Heart right ventricle (tissue), 16 donors: Measurements from ENCODE around the gene BNC2. TPM values are rescaled to one million over a fixed set of nuclear protein-coding genes. Genes with fewer than 3 reads are reported as not detected.

Experiments used
- ATAC-seq, 8 donors: fragments of 200-7000 bp; cut with Tn5 transposase; one replicate each; pipeline ENCODE4 v1.9.1; 2020; ENCODE audit warnings: mild to moderate bottlenecking in 8 of 8, moderate library complexity in 8 of 8, moderate number of reproducible peaks in 1 of 8
- DNase-seq, 2 donors: peaks; one replicate each; pipeline ENCODE4 v3.0.0-alpha.2; 2020
- H3K27ac ChIP-seq, 10 donors: fragments of 200-600 bp; sonication (generic) in 2 of 10; one replicate each; pipeline versions ENCODE4 v1.5.0 to v1.8.0; 2020 to 2022; ENCODE audit warnings: mild to moderate bottlenecking in 3 of 10
- H3K27me3 ChIP-seq, 7 donors: fragments of 200-600 bp; one replicate each; pipeline ENCODE4 v1.8.0; 2021 to 2022; ENCODE audit warnings: mild to moderate bottlenecking in 2 of 7
- H3K36me3 ChIP-seq, 9 donors: fragments of 200-600 bp; sonication (generic) in 1 of 9; one replicate each; pipeline versions ENCODE4 v1.5.0 to v1.8.0; 2020 to 2022; ENCODE audit warnings: mild to moderate bottlenecking in 2 of 9
- H3K4me1 ChIP-seq, 9 donors: fragments of 200-600 bp; sonication (generic) in 1 of 9; one replicate each; pipeline versions ENCODE4 v1.5.0 to v1.8.0; 2020 to 2022; ENCODE audit warnings: mild to moderate bottlenecking in 4 of 9
- H3K4me3 ChIP-seq, 10 donors: fragments of 200-600 bp; sonication (generic) in 2 of 10; one replicate each; pipeline versions ENCODE4 v1.5.0 to v1.8.0; 2020 to 2022; ENCODE audit warnings: mild to moderate bottlenecking in 7 of 10, moderate library complexity in 2 of 10
- H3K9me3 ChIP-seq, 11 donors: fragments of 200-600 bp in 10 of 11; sonication (generic) in 2 of 11; one replicate each; pipeline versions ENCODE4 v1.5.0 to v1.8.0; 2013 to 2022; ENCODE audit warnings: mild to moderate bottlenecking in 2 of 11, control low read depth in 1 of 11, moderate library complexity in 1 of 11
- CTCF ChIP-seq, 9 donors: fragments of 200-600 bp; sonication (generic) in 2 of 9; IDR thresholded peaks; one replicate each; pipeline versions ENCODE4 v1.5.0 to v1.8.0; 2021 to 2022; ENCODE audit warnings: antibody characterized with exemption in 9 of 9, mild to moderate bottlenecking in 5 of 9, moderate library complexity in 1 of 9
- WGBS, 2 donors: extraction: QIAGEN DNeasy Blood & Tissue Kit; methylation state at CpG; one replicate each; pipeline ENCODE4 v1.1.7; 2013; ENCODE audit warnings: inconsistent platforms in 1 of 2; 5-methylcytosine and 5-hydroxymethylcytosine counted together
- intact Hi-C, 10 donors: fragments of 100-400 bp; cut with DNase I; formaldehyde crosslinking; loops; one replicate each; pipeline versions ENCODE4 v1.11.1 to v1.14.2; 2022
- polyA plus RNA-seq, 2 donors: library from polyadenylated mRNA; stranded (reverse); fragments of 200-250 nt; gene quantifications; one replicate each; pipeline ENCODE4 v1.2.3, GENCODE V29; 2013
- total RNA-seq, 10 donors: library from RNA; stranded (reverse); fragmentation: NEBNext Ultra II Directional in 3 of 10; extraction: Animal tissue kit (Norgen Biotek cat#: 25700) in 3 of 10; gene quantifications; one replicate each; pipeline versions ENCODE4 v1.2.1 to v1.2.4, GENCODE V29; 2021 to 2023
- donor health status: Arrhythmogenic right ventricular cardiomyopathy.
- donor health status: ischemic (EF 13 %, LVEDD 7.1; RV severe dilation, severe dysfunction).
- donor health status: healthy with polysubstance abuse.
- donor health status: DM: no; HTN: yes; CAD: no.
- donor health status: DM: no; HTN: no; CAD: no.
- donor health status: ischemic (EF 25% LVEDD 6.9; RV normal size, moderate dysfunction).
- donor health status: ischemic (EF 25% LVEDD 5.7; RV mildly dilated, moderate dysfunction).
- donor health status: healthy.
- donor health status: DM: yes; HTN: yes; CAD: no.
- donor health status: Ischemic cardiomyopathy.
- donor health status: ischemic (EF 35%, LVEDD 5.7; RV mildly dilated, moderate dysfunction).
- donor health status: nonischemic (EF 11% LVEDD 7.7; RV severe dilation, severe dysfunction).
- donor health status: DM: yes; HTN: yes; CAD: no.
- donor health status: PGD.
- donor health status: ischemic (EF 29% LVEDD 5.4; RV normal size, mild dysfunction).
- donor health status: nonischemic (EF 23%, LVEDD 6.1; RV moderate dilation, normal function).

The BNC2 gene
- total and polyA plus RNA-seq, 12 donors = 0.49 to 7.3 (median 3.2) TPM

- ATAC-seq = peak; percentile 72 to 96 (median 86)
- peak; percentile 17 to 22 for DNase-seq
- no peak overlapping the region for H3K4me3 ChIP-seq
- intact Hi-C loops = no loop called here
- peak overlapping the region in 7 of 10 donors; percentile 17 to 78 (median 48) for H3K27ac ChIP-seq
- peaks cover 0 to 16% (median 6%) of the 10 kb centered on the region in 9 donors for H3K4me1 ChIP-seq
- TF ChIP-seq CTCF (IDR thresholded peaks at IDR 0.05) = no peak
- no peaks in the 10 kb centered on the region for H3K9me3 ChIP-seq
- no peaks in the 10 kb centered on the region for H3K27me3 ChIP-seq
- H3K36me3 ChIP-seq = no peaks in the 10 kb centered on the region
- 30 to 43% methylated on average over 9 of the region's 9 CpGs for WGBS, 2 donors
Observed at GRCh38 chr9:16794871-16795639, 75.4 kb downstream of the BNC2 start.

GRCh38 chr9:16794103-16794502, 76.4 kb downstream of the BNC2 start:
- intact Hi-C loops = no loop called here
- Histone ChIP-seq H3K36me3 (no peaks in the 10 kb centered on the region), H3K4me1 (peaks cover 0 to 16% (median 6%) of the 10 kb centered on the region in 9 donors), H3K27me3 (no peaks in the 10 kb centered on the region), H3K9me3 (peaks cover 0 to 4% (median 0%) of the 10 kb centered on the region in 11 donors), H3K4me3 (no peak overlapping the region), H3K27ac (peak overlapping the region in 2 of 10 donors; percentile 41 to 78)
- TF ChIP-seq CTCF (IDR thresholded peaks at IDR 0.05) = no peak
- DNase-seq = no peak
- ATAC-seq = no peak
- WGBS, 2 donors = 90 to 95% methylated on average over 4 of the region's 4 CpGs

- ATAC-seq (no peak), DNase-seq (no peak)
- intact Hi-C loops = no loop called here
- Histone ChIP-seq H3K4me3 (no peak overlapping the region), H3K36me3 (no peaks in the 10 kb centered on the region), H3K27ac (no peak overlapping the region), H3K9me3 (peaks cover 0 to 4% (median 0%) of the 10 kb centered on the region in 11 donors), H3K4me1 (no peaks in the 10 kb centered on the region), H3K27me3 (no peaks in the 10 kb centered on the region)
- no peak for TF ChIP-seq CTCF (IDR thresholded peaks at IDR 0.05)
- WGBS, 2 donors = 80 to 84% methylated on average over 6 of the region's 6 CpGs
Observed at GRCh38 chr9:16787724-16788123, 82.7 kb downstream of the BNC2 start.

DNA sequence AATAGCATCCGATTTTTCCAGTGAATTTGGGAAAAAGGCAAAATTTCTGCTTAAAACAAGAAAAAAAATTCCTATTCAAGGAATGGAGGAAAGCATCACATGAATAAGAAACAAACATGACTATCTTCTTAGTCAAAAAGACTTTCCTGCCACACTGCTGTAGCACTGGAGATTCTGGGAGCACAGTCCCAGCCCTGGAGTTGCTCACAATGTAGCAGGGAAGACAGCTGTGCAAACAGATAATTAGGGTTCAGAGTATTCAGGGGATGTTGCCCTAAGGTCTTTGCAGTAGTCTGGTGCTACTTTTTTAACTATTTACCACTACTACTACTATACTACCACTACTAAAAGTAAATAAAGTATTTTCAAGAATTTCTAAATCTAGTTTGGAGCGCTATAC, 86.5 kb downstream of the BNC2 start:
- H3K4me3 ChIP-seq = no peak overlapping the region
- no peaks in the 10 kb centered on the region for H3K9me3 ChIP-seq
- intact Hi-C loops = no loop called here
- no peaks in the 10 kb centered on the region for H3K4me1 ChIP-seq
- no peaks in the 10 kb centered on the region for H3K27me3 ChIP-seq
- no peaks in the 10 kb centered on the region for H3K36me3 ChIP-seq
- TF ChIP-seq CTCF (IDR thresholded peaks at IDR 0.05) = no peak
- WGBS, 2 donors = 93 to 94% methylated on average over 2 of the region's 2 CpGs
- H3K27ac ChIP-seq = no peak overlapping the region
- no peak for ATAC-seq
- no peak for DNase-seq
